GM12878 (cell line): Measurements from ENCODE around the gene FAM118B. TPM values are rescaled to one million over a fixed set of nuclear protein-coding genes. Genes with fewer than 3 reads are reported as not detected.

Experiments
- ATAC-seq: fragments of 200-7000 bp; cut with Tn5 transposase; 3 replicates; pipeline ENCODE4 v1.9.1; 2020; ENCODE audit warnings: mild to moderate bottlenecking, moderate library complexity
- BruUV-seq: library from RNA; stranded (reverse); fragments of 400-500 nt; replicated peaks from 2 replicates; lab custom pipeline; 2021; lab: Mats Ljungman, UMichigan
- CTCF ChIA-PET: fragments of 300-600 bp; sonication (Branson Sonifier 250); formaldehyde crosslinking; extraction: SDS; loops from one replicate; lab custom pipeline; 2021; ENCODE audit warnings: inconsistent platforms; lab: Yijun Ruan, JAX
- POLR2A ChIA-PET: fragments of 350-600 bp; formaldehyde crosslinking; extraction: SDS; loops from one replicate; lab custom pipeline; 2021; ENCODE audit warnings: inconsistent platforms; lab: Charles Lee
- RAD21 ChIA-PET: fragments of 300-600 bp; sonication (Branson Sonifier 250); formaldehyde crosslinking; loops from one replicate; lab custom pipeline; 2023; ENCODE audit warnings: antibody characterized with exemption; ENCODE audit not compliant: unreplicated experiment; lab: Charles Lee
- SMC1A ChIA-PET: fragments of 300-600 bp; sonication (Branson Sonifier 250); formaldehyde crosslinking; loops from one replicate; lab custom pipeline; 2023; ENCODE audit not compliant: unreplicated experiment, uncharacterized antibody; lab: Charles Lee
- DNase-seq: peaks from one replicate; pipeline ENCODE4 v3.0.0-alpha.2; 2011; ENCODE audit warnings: low read depth, low spot score
- FAIRE-seq: peaks from 3 replicates; lab custom pipeline; 2011; peaks lifted over from hg19 to GRCh38; lab: Jason Lieb, UNC
- H2AFZ ChIP-seq: 2 replicates; pipeline ENCODE4 v1.6.0; 2011; ENCODE audit warnings: low read depth, low read length, control low read depth; ENCODE audit not compliant: control insufficient read depth
- H3K27ac ChIP-seq: 2 replicates; pipeline ENCODE4 v1.5.1; 2011; ENCODE audit warnings: control low read depth; ENCODE audit not compliant: control insufficient read depth, insufficient read depth
- H3K27me3 ChIP-seq, 2 experiments: replicated peaks in 1 of 2; 2 replicates each; pipeline versions ENCODE4 v1.6.0 to v1.6.1; 2011; ENCODE audit warnings: low read length in 1 of 2; ENCODE audit not compliant: control insufficient read depth in 2 of 2, insufficient read depth in 2 of 2
- H3K36me3 ChIP-seq, 2 experiments: 2 replicates each; pipeline ENCODE4 v1.5.1; 2011; ENCODE audit warnings: low read length in 1 of 2; ENCODE audit not compliant: control insufficient read depth in 2 of 2, insufficient read depth in 2 of 2
- H3K4me1 ChIP-seq: 2 replicates; pipeline ENCODE4 v1.6.1; 2011; ENCODE audit warnings: mild to moderate bottlenecking, low read length, moderate library complexity, mixed read lengths; ENCODE audit not compliant: control insufficient read depth, insufficient read depth
- H3K4me2 ChIP-seq: 2 replicates; pipeline ENCODE4 v1.6.0; 2011; ENCODE audit warnings: control low read depth; ENCODE audit not compliant: control insufficient read depth, insufficient read depth
- H3K4me3 ChIP-seq: fragments of 200-600 bp; sonication (generic); 2 replicates; pipeline ENCODE4 v1.5.1; 2016
- H3K79me2 ChIP-seq: 2 replicates; pipeline ENCODE4 v1.6.0; 2011; ENCODE audit warnings: low read length; ENCODE audit not compliant: control insufficient read depth, insufficient read depth
- H3K9ac ChIP-seq: 2 replicates; pipeline ENCODE4 v1.8.0; 2011; ENCODE audit warnings: low read length, control low read depth, mixed read lengths; ENCODE audit not compliant: control insufficient read depth, insufficient read depth
- H3K9me3 ChIP-seq: replicated peaks from 3 replicates; pipeline ENCODE4 v1.5.1; 2011; ENCODE audit warnings: mild to moderate bottlenecking, low read length; ENCODE audit not compliant: control insufficient read depth, insufficient read depth
- H4K20me1 ChIP-seq: 2 replicates; pipeline ENCODE4 v1.6.0; 2011; ENCODE audit not compliant: control insufficient read depth, insufficient read depth
- ATF7 ChIP-seq: fragments of 450-650 bp; IDR thresholded peaks from 2 replicates; pipeline ENCODE4 v1.6.1; 2016; ENCODE audit warnings: low read depth, mild to moderate bottlenecking
- BCL3 ChIP-seq: IDR thresholded peaks from 2 replicates; pipeline ENCODE4 v1.6.1; 2011; ENCODE audit warnings: borderline replicate concordance, low read depth, mild to moderate bottlenecking, moderate library complexity, low read length; ENCODE audit not compliant: insufficient read depth, poor library complexity, severe bottlenecking
- BCLAF1 ChIP-seq: fragments of 450-650 bp; IDR thresholded peaks from 2 replicates; pipeline ENCODE4 v1.6.1; 2017; ENCODE audit warnings: antibody characterized with exemption, mild to moderate bottlenecking, moderate library complexity
- KDM1A ChIP-seq: fragments of 200-600 bp; sonication (generic); IDR thresholded peaks from 2 replicates; pipeline ENCODE4 v1.6.1; 2016; ENCODE audit warnings: borderline replicate concordance
- NRF1 ChIP-seq: conservative IDR thresholded peaks from 2 replicates; pipeline ENCODE4 v1.6.1; 2011; ENCODE audit warnings: mild to moderate bottlenecking, low read depth, low read length, improper control_type of control experiment
- RELA ChIP-seq: fragments of 450-650 bp; IDR thresholded peaks from 2 replicates; pipeline ENCODE4 v1.8.0; 2014; ENCODE audit warnings: borderline replicate concordance; ENCODE audit not compliant: partially characterized antibody
- RUNX3 ChIP-seq: IDR thresholded peaks from 2 replicates; pipeline ENCODE4 v1.6.1; 2012; ENCODE audit warnings: low read length, inconsistent platforms
- SMARCA5 ChIP-seq: fragments of 450-650 bp; IDR thresholded peaks from 2 replicates; pipeline ENCODE4 v1.6.1; 2017; ENCODE audit warnings: mild to moderate bottlenecking
- YBX1 ChIP-seq: fragments of 450-650 bp; IDR thresholded peaks from 2 replicates; pipeline ENCODE4 v1.6.1; 2016; ENCODE audit warnings: antibody characterized with exemption
- ZNF384 ChIP-seq: IDR thresholded peaks from 2 replicates; pipeline ENCODE4 v1.6.1; 2012; ENCODE audit warnings: low read depth, mild to moderate bottlenecking, low read length, improper control_type of control experiment, borderline replicate concordance
- ZNF622 ChIP-seq: fragments of 450-650 bp; IDR thresholded peaks from 2 replicates; pipeline ENCODE4 v1.6.1; 2017; ENCODE audit warnings: mild to moderate bottlenecking, inconsistent platforms
- WGBS: methylation state at CpG from one replicate; pipeline ENCODE4 v1.1.6; 2016; ENCODE audit warnings: low lambda C conversion rate; ENCODE audit not compliant: insufficient replicate concordance, insufficient coverage; ENCODE audit errors: missing lambda C conversion rate; 5-methylcytosine and 5-hydroxymethylcytosine counted together
- in situ Hi-C: fragments of 300-500 bp; cut with MboI; formaldehyde crosslinking; loops from 9 replicates; pipeline ENCODE4 v1.14.3; 2018; ENCODE audit warnings: mixed read lengths
- intact Hi-C: fragments of 100-400 bp; cut with micrococcal nuclease; formaldehyde crosslinking; loops from one replicate; pipeline ENCODE4 v1.14.2; 2022; ENCODE audit not compliant: unreplicated experiment
- polyA plus RNA-seq, 11 experiments: library from polyadenylated mRNA; depleted of rRNA in 4 of 11; unstranded in 6 of 11; stranded (reverse) in 5 of 11; fragments of >200 nt; fragmentation: Nextera tagmentation in 4 of 11; fragmentation: Illumina TruSeq in 1 of 11; extraction: Ambion mirVana in 4 of 11; extraction: Trizol in 1 of 11; gene quantifications; 1 replicate in 1 of 11; 2 replicates in 10 of 11; pipeline versions ENCODE4 v1.2.1 to v1.2.3, GENCODE V29; 2011 to 2016; ENCODE audit warnings: inconsistent platforms in 2 of 11, missing spikeins in 2 of 11, low read depth in 1 of 11
- total RNA-seq, 4 experiments: library from RNA; depleted of rRNA in 3 of 4; stranded (reverse); fragments of >200 nt in 3 of 4; fragmentation: Illumina TruSeq in 1 of 4; extraction: Trizol in 1 of 4; gene quantifications; 2 replicates each; pipeline versions ENCODE4 v1.2.1 to v1.2.3, GENCODE V29; 2013 to 2021

Gene FAM118B
- total and polyA plus RNA-seq, 10 of the 15 experiments (the other 5 are each of a cell fraction or from before 2014, with no cell fraction given): 12.8 to 29.7 (median 16.5) TPM

GRCh38 chr11:126166413-126166812, 45.2 kb upstream of the FAM118B start:
- no peak for DNase-seq
- H2AFZ ChIP-seq: no peak overlapping the region
- SMC1A ChIA-PET: no interaction called here
- BruUV-seq: no TSS peak
- H3K27ac ChIP-seq: no peak overlapping the region
- H3K9ac ChIP-seq: no peak overlapping the region
- no peaks in the 10 kb centered on the region for H3K36me3 ChIP-seq
- 6% methylated on average over 3 of the region's 3 CpGs for WGBS
- H4K20me1 ChIP-seq: no peaks in the 10 kb centered on the region
- no peak overlapping the region for H3K4me3 ChIP-seq
- in situ Hi-C loops: no loop called here
- FAIRE-seq: no peak
- H3K9me3 ChIP-seq: no peaks in the 10 kb centered on the region
- CTCF ChIA-PET: no interaction called here
- no peaks in the 10 kb centered on the region for H3K4me1 ChIP-seq
- H3K4me2 ChIP-seq: no peak overlapping the region
- POLR2A ChIA-PET: no interaction called here
- H3K79me2 ChIP-seq: no peaks in the 10 kb centered on the region
- RAD21 ChIA-PET: no interaction called here
- no peak for ATAC-seq
- intact Hi-C loops: no loop called here
- H3K27me3 ChIP-seq: no peaks in the 10 kb centered on the region
- TF ChIP-seq RELA (no peak), BCLAF1 (no peak), ZNF384 (no peak), YBX1 (no peak), BCL3 (no peak), KDM1A (no peak), NRF1 (no peak), SMARCA5 (no peak), ATF7 (no peak), ZNF622 (no peak), RUNX3 (no peak)
- TF ChIP-seq, all 136 proteins: peak for 0
